Astrocyte (in vitro differentiated cells and primary cell): ENCODE measurements around the gene RECQL5. TPM values are rescaled to one million over a fixed set of nuclear protein-coding genes. Genes with fewer than 3 reads are reported as not detected.

Experiments
- DNase-seq: peaks from one replicate; pipeline ENCODE4 v3.0.0-alpha.2; 2010; ENCODE audit warnings: low read depth
- FAIRE-seq: peaks from 2 replicates; lab custom pipeline; 2011; peaks lifted over from hg19 to GRCh38; lab: Jason Lieb, UNC
- H2AFZ ChIP-seq: 2 replicates; pipeline ENCODE4 v1.6.0; 2012; ENCODE audit warnings: low read depth, low read length, inconsistent platforms
- H3K27ac ChIP-seq: 2 replicates; pipeline ENCODE4 v1.5.1; 2011; ENCODE audit warnings: low read depth, low read length, inconsistent platforms
- H3K27me3 ChIP-seq: 2 replicates; pipeline ENCODE4 v1.6.0; 2011; ENCODE audit warnings: low read length, inconsistent platforms; ENCODE audit not compliant: insufficient read depth
- H3K36me3 ChIP-seq: 2 replicates; pipeline ENCODE4 v1.5.1; 2011; ENCODE audit warnings: low read length, inconsistent platforms; ENCODE audit not compliant: insufficient read depth
- H3K4me1 ChIP-seq: 2 replicates; pipeline ENCODE4 v1.5.1; 2011; ENCODE audit warnings: low read length, inconsistent platforms; ENCODE audit not compliant: insufficient read depth
- H3K4me2 ChIP-seq: 2 replicates; pipeline ENCODE4 v1.6.0; 2012; ENCODE audit warnings: low read length, inconsistent platforms
- H3K4me3 ChIP-seq: 2 replicates; pipeline ENCODE4 v1.5.1; 2011; ENCODE audit warnings: low read depth, mild to moderate bottlenecking, low read length, inconsistent platforms; ENCODE audit not compliant: insufficient read depth
- H3K79me2 ChIP-seq: 2 replicates; pipeline ENCODE4 v1.6.0; 2012; ENCODE audit warnings: mild to moderate bottlenecking, low read length, inconsistent platforms; ENCODE audit not compliant: insufficient read depth
- H3K9ac ChIP-seq: 2 replicates; pipeline ENCODE4 v1.6.0; 2012; ENCODE audit warnings: mild to moderate bottlenecking, low read length, inconsistent platforms
- H3K9me3 ChIP-seq: 2 replicates; pipeline ENCODE4 v1.5.1; 2012; ENCODE audit warnings: low read depth, mild to moderate bottlenecking, low read length, inconsistent platforms; ENCODE audit not compliant: insufficient read depth
- H4K20me1 ChIP-seq: 2 replicates; pipeline ENCODE4 v1.6.0; 2012; ENCODE audit warnings: low read length, inconsistent platforms; ENCODE audit not compliant: insufficient read depth
- H3K27ac Mint-ChIP-seq: one replicate; pipeline ENCODE4 v1.8.0; 2021; ENCODE audit warnings: mild to moderate bottlenecking, mixed read lengths; ENCODE audit not compliant: unreplicated experiment
- H3K27me3 Mint-ChIP-seq: one replicate; pipeline ENCODE4 v1.8.0; 2021; ENCODE audit warnings: low read depth, mixed read lengths; ENCODE audit not compliant: unreplicated experiment
- H3K36me3 Mint-ChIP-seq: one replicate; pipeline ENCODE4 v1.8.0; 2021; ENCODE audit warnings: low read depth, mixed read lengths; ENCODE audit not compliant: unreplicated experiment
- H3K4me1 Mint-ChIP-seq: one replicate; pipeline ENCODE4 v1.8.0; 2021; ENCODE audit warnings: low read depth, mixed read lengths; ENCODE audit not compliant: unreplicated experiment
- H3K4me3 Mint-ChIP-seq: one replicate; pipeline ENCODE4 v1.8.0; 2021; ENCODE audit warnings: mild to moderate bottlenecking, moderate library complexity, mixed read lengths; ENCODE audit not compliant: unreplicated experiment
- H3K9me3 Mint-ChIP-seq: one replicate; pipeline ENCODE4 v1.8.0; 2021; ENCODE audit warnings: mild to moderate bottlenecking, mixed read lengths; ENCODE audit not compliant: unreplicated experiment
- CTCF ChIP-seq: IDR thresholded peaks from 2 replicates; pipeline ENCODE4 v1.5.1; 2011; ENCODE audit warnings: low read depth, mild to moderate bottlenecking, inconsistent platforms, low read length, moderate library complexity; ENCODE audit not compliant: insufficient read depth
- EZH2 ChIP-seq: IDR thresholded peaks from 2 replicates; pipeline ENCODE4 v1.6.1; 2012; ENCODE audit warnings: mild to moderate bottlenecking, low read length, inconsistent platforms; ENCODE audit not compliant: insufficient read depth
- total RNA-seq: library from RNA; stranded (reverse); gene quantifications from 2 replicates; pipeline ENCODE4 v1.2.1, GENCODE V29; 2021

The RECQL5 gene
- total RNA-seq, 1 donor from 2014 or later = 25.9 TPM

- Histone ChIP-seq H3K79me2 (no peaks in the 10 kb centered on the region), H3K4me2 (peak overlapping the region; percentile 57), H3K27me3 (no peaks in the 10 kb centered on the region), H3K27ac (peak overlapping the region; percentile 49), H4K20me1 (no peaks in the 10 kb centered on the region), H2AFZ (no peak overlapping the region), H3K4me3 (no peak overlapping the region), H3K36me3 (peaks cover 36% of the 10 kb centered on the region), H3K9me3 (no peaks in the 10 kb centered on the region), H3K9ac (peak overlapping the region; percentile 46), H3K4me1 (peaks cover 22% of the 10 kb centered on the region)
- FAIRE-seq = no peak
- Mint-ChIP-seq H3K4me3 (no peak overlapping the region), H3K36me3 (peaks cover 43% of the 10 kb centered on the region), H3K9me3 (no peaks in the 10 kb centered on the region), H3K4me1 (peaks cover 4% of the 10 kb centered on the region), H3K27ac (no peak overlapping the region), H3K27me3 (no peaks in the 10 kb centered on the region)
- DNase-seq = peak; percentile 63
- TF ChIP-seq CTCF (no peak), EZH2 (no peak)
These were observed 40.2 kb upstream of the RECQL5 start for GRCh38 chr17:75707079-75707571.

- Histone ChIP-seq H3K79me2 (no peaks in the 10 kb centered on the region), H3K9me3 (no peaks in the 10 kb centered on the region), H4K20me1 (no peaks in the 10 kb centered on the region), H3K4me1 (peaks cover 24% of the 10 kb centered on the region), H3K27me3 (no peaks in the 10 kb centered on the region), H3K4me2 (no peak overlapping the region), H3K36me3 (peaks cover 43% of the 10 kb centered on the region), H2AFZ (no peak overlapping the region), H3K4me3 (no peak overlapping the region), H3K9ac (no peak overlapping the region), H3K27ac (no peak overlapping the region)
- Mint-ChIP-seq H3K27me3 (no peaks in the 10 kb centered on the region), H3K4me3 (no peak overlapping the region), H3K27ac (no peak overlapping the region), H3K36me3 (peaks cover 51% of the 10 kb centered on the region), H3K4me1 (peaks cover 9% of the 10 kb centered on the region), H3K9me3 (no peaks in the 10 kb centered on the region)
- no peak for TF ChIP-seq CTCF
- TF ChIP-seq EZH2 = no peak
- FAIRE-seq = no peak
- DNase-seq = no peak
These were observed 39.2 kb upstream of the RECQL5 start for GRCh38 chr17:75706042-75706728.
